Fibroblast of lung (primary cell): ENCODE results near the gene NADK.

Source experiments
- CTCF ChIP-seq, 2 donors: IDR thresholded peaks in 1 of 2; conservative IDR thresholded peaks in 1 of 2; 1 replicate in 1 of 2; 2 replicates in 1 of 2; pipeline ENCODE4 v1.5.1; 2011 to 2012; ENCODE audit warnings: low read length in 2 of 2, control low read depth in 1 of 2, inconsistent platforms in 1 of 2, low read depth in 1 of 2, mild to moderate bottlenecking in 1 of 2
- EZH2 ChIP-seq: IDR thresholded peaks from 2 replicates; pipeline ENCODE4 v1.5.1; 2012; ENCODE audit warnings: low read length, control low read depth, mild to moderate bottlenecking; ENCODE audit errors: missing control alignments

GRCh38 chr1:1758059-1758621, 20.1 kb downstream of the NADK start:
- TF ChIP-seq EZH2 (no peak), CTCF (conservative IDR thresholded peaks at IDR 0.05 in 1 of 2, IDR thresholded peaks at IDR 0.05 in 1 of 2; ENCODE audit: low read depth in 1 of 2, low read length in 2 of 2) (no peak)
